Natural killer cell (primary cell): ENCODE results near the gene AKAP6. TPM values are rescaled to one million over a fixed set of nuclear protein-coding genes. Genes with fewer than 3 reads are reported as not detected.

Experiments used
- ATAC-seq, 3 donors: fragments of 150-1000 bp in 2 of 3; fragments of 200-7000 bp in 1 of 3; cut with Tn5 transposase; 1 replicate in 1 of 3; 2 replicates in 2 of 3; pipeline ENCODE4 v1.10.0; 2021; ENCODE audit warnings: mild to moderate bottlenecking in 2 of 3, moderate library complexity in 2 of 3
- DNase-seq, 2 donors: peaks; one replicate each; pipeline versions ENCODE4 v3.0.0 to v3.0.0-alpha.2; 2013 to 2021; ENCODE audit warnings: mixed read lengths in 1 of 2
- H3K27ac ChIP-seq: one replicate; pipeline ENCODE4 v1.5.1; 2013; ENCODE audit warnings: mild to moderate bottlenecking, low read length
- H3K27me3 ChIP-seq: one replicate; pipeline ENCODE4 v1.6.1; 2013; ENCODE audit warnings: low read length; ENCODE audit not compliant: control insufficient read depth, insufficient read depth
- H3K36me3 ChIP-seq: one replicate; pipeline ENCODE4 v1.6.1; 2013; ENCODE audit warnings: low read length; ENCODE audit not compliant: control insufficient read depth, insufficient read depth
- H3K4me1 ChIP-seq: one replicate; pipeline ENCODE4 v1.6.1; 2013; ENCODE audit warnings: low read length; ENCODE audit not compliant: control insufficient read depth, insufficient read depth
- H3K4me3 ChIP-seq: one replicate; pipeline ENCODE4 v1.5.1; 2013; ENCODE audit warnings: low read length
- H3K9me3 ChIP-seq: one replicate; pipeline ENCODE4 v1.6.1; 2013; ENCODE audit warnings: low read length; ENCODE audit not compliant: control insufficient read depth, insufficient read depth
- H3K27ac Mint-ChIP-seq, 2 donors: one replicate each; pipeline ENCODE4 v1.8.0; 2022; ENCODE audit warnings: mild to moderate bottlenecking in 2 of 2, mixed read lengths in 2 of 2, moderate library complexity in 1 of 2
- H3K27me3 Mint-ChIP-seq, 2 donors: one replicate each; pipeline ENCODE4 v1.8.0; 2022; ENCODE audit warnings: low read depth in 2 of 2, mixed read lengths in 2 of 2
- H3K36me3 Mint-ChIP-seq: one replicate; pipeline ENCODE4 v1.8.0; 2022; ENCODE audit warnings: mixed read lengths
- H3K4me1 Mint-ChIP-seq, 2 donors: one replicate each; pipeline ENCODE4 v1.8.0; 2022; ENCODE audit warnings: mixed read lengths in 2 of 2
- H3K4me3 Mint-ChIP-seq: one replicate; pipeline ENCODE4 v1.8.0; 2022; ENCODE audit warnings: mild to moderate bottlenecking, moderate library complexity, mixed read lengths
- H3K9me3 Mint-ChIP-seq, 2 donors: one replicate each; pipeline ENCODE4 v1.8.0; 2022; ENCODE audit warnings: mixed read lengths in 2 of 2
- WGBS: methylation state at CpG from one replicate; pipeline ENCODE4 v1.1.7; 2013; ENCODE audit warnings: missing lambda C conversion rate; ENCODE audit not compliant: insufficient coverage; 5-methylcytosine and 5-hydroxymethylcytosine counted together
- intact Hi-C: fragments of 100-400 bp; cut with micrococcal nuclease; formaldehyde crosslinking; loops from one replicate; pipeline ENCODE4 v1.14.2; 2022
- total RNA-seq, 4 donors: library from RNA; stranded (reverse); fragments of 120-200 nt in 1 of 4; gene quantifications; one replicate each; pipeline versions ENCODE4 v1.2.3 to v1.2.4, GENCODE V29; 2013 to 2022
- TF ChIP-seq, protein P1 (sequence below): fragments of 200-600 bp; IDR thresholded peaks from one replicate; pipeline ENCODE4 v1.8.0; 2022; ENCODE audit warnings: antibody characterized with exemption

AKAP6 gene
- total RNA-seq, 3 donors from 2014 or later (not counting 1 experiment from before 2014, with no cell fraction given) = 0.21 to 1.3 (median 0.80) TPM

DNA sequence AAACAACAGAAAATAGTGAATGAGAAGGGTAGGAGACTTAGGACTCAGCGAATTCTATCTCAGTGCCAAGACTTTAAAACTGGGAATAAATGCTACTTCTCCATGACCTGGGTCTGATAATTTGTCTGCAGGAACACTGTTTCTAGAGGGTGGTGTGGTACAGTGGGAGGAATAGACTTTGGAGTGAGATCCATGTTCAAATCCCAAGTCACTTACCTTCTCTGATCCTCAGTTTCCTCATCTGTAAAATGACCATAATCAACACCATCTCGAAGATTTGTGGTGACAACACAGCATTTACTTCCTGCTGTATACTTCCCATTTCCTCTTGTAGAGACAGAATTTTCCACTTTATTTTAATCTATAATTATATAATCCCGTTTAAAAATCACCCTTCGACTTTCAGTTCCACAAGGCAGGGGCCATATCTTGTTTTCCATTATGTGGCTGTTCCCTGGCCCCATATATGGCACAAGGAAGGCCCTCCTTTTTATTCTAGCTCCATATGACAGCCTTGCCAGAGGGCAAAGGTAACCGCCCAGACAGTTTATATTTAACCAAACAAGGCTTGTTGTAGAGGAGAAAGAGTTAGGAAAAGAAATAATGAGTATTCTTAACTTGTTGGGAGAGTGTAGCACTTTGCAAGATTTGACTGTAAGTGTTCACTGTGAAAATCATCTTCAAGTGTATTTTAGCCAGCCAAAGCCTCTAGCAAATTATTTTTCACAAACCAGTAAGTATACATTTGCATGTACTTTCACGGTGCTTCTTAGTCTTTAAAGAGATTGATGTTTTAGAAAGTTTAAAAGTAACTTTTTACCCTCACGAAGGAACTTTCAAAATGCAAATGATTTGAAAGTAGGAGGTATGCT is 243.1 kb downstream of the AKAP6 start:
- Mint-ChIP-seq H3K4me1 (no peaks in the 10 kb centered on the region), H3K36me3 (no peaks in the 10 kb centered on the region), H3K9me3 (no peaks in the 10 kb centered on the region), H3K27ac (no peak overlapping the region), H3K4me3 (no peak overlapping the region), H3K27me3 (peaks cover 0 to 4% of the 10 kb centered on the region in 2 donors)
- Histone ChIP-seq H3K36me3 (no peaks in the 10 kb centered on the region), H3K4me3 (no peak overlapping the region), H3K27ac (no peak overlapping the region), H3K4me1 (no peaks in the 10 kb centered on the region), H3K9me3 (no peaks in the 10 kb centered on the region), H3K27me3 (no peaks in the 10 kb centered on the region)
- intact Hi-C loops = no loop called here
- no peak for DNase-seq
- 71% methylated on average over 6 of the region's 7 CpGs for WGBS
- TF ChIP-seq, protein P1, sequence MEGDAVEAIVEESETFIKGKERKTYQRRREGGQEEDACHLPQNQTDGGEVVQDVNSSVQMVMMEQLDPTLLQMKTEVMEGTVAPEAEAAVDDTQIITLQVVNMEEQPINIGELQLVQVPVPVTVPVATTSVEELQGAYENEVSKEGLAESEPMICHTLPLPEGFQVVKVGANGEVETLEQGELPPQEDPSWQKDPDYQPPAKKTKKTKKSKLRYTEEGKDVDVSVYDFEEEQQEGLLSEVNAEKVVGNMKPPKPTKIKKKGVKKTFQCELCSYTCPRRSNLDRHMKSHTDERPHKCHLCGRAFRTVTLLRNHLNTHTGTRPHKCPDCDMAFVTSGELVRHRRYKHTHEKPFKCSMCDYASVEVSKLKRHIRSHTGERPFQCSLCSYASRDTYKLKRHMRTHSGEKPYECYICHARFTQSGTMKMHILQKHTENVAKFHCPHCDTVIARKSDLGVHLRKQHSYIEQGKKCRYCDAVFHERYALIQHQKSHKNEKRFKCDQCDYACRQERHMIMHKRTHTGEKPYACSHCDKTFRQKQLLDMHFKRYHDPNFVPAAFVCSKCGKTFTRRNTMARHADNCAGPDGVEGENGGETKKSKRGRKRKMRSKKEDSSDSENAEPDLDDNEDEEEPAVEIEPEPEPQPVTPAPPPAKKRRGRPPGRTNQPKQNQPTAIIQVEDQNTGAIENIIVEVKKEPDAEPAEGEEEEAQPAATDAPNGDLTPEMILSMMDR = no peak
- ATAC-seq = no peak

DNA sequence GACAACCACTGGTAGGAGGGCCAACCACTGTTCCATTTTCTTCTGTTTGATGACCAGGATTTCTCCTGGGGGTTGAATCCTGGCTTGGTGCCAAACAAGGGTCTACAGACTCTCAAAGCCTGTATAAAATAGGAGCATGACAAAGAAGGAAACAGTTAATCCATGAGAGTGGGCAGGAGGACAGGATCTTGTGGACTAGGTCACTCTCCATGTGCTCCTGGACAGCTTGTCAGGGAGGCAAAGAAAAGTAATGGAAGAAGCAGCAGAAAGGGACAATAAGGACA is 243.7 kb downstream of the AKAP6 start:
- TF ChIP-seq, protein P1 = no peak
- H3K4me1 Mint-ChIP-seq = no peaks in the 10 kb centered on the region
- ATAC-seq (no peak), DNase-seq (no peak)
- no peak overlapping the region for H3K4me3 Mint-ChIP-seq
- Histone ChIP-seq H3K4me3 (no peak overlapping the region), H3K27ac (no peak overlapping the region), H3K27me3 (no peaks in the 10 kb centered on the region), H3K9me3 (no peaks in the 10 kb centered on the region), H3K4me1 (no peaks in the 10 kb centered on the region), H3K36me3 (no peaks in the 10 kb centered on the region)
- H3K27ac Mint-ChIP-seq = no peak overlapping the region
- H3K9me3 Mint-ChIP-seq = no peaks in the 10 kb centered on the region
- intact Hi-C loops = no loop called here
- no peaks in the 10 kb centered on the region for H3K36me3 Mint-ChIP-seq
- peaks cover 0 to 4% of the 10 kb centered on the region in 2 donors for H3K27me3 Mint-ChIP-seq

DNA sequence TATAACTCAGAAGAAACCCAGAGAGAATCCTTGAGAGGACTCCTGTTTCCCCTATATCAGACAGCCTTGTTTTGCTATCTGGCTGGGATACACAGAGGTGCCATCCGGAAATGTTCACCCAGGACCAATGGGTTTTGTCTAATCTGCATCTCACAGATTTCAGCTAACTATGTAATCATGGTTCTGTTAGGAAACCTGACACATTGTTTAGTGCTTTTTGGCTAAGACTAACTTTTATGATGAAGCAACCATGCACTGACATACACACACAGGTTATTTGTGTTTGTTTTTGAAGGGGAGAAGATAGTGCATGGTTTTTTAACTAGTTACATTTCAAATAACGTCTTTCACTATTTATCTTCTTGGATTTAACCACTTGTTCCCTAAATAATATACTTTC is 245.2 kb downstream of the AKAP6 start:
- Mint-ChIP-seq H3K36me3 (no peaks in the 10 kb centered on the region), H3K27ac (no peak overlapping the region), H3K4me3 (no peak overlapping the region), H3K27me3 (peaks cover 0 to 1% of the 10 kb centered on the region in 2 donors), H3K4me1 (no peaks in the 10 kb centered on the region), H3K9me3 (no peaks in the 10 kb centered on the region)
- TF ChIP-seq, protein P1 = no peak
- ATAC-seq (no peak), DNase-seq (no peak)
- no peak overlapping the region for H3K27ac ChIP-seq
- 78% methylated on average over 1 of the region's 2 CpGs for WGBS
- H3K9me3 ChIP-seq = no peaks in the 10 kb centered on the region
- no peaks in the 10 kb centered on the region for H3K4me1 ChIP-seq
- H3K4me3 ChIP-seq = no peak overlapping the region
- intact Hi-C loops = no loop called here
- H3K27me3 ChIP-seq = no peaks in the 10 kb centered on the region
- H3K36me3 ChIP-seq = no peaks in the 10 kb centered on the region
